NCI-H187 treated with DMSO at 0.1 percent for 48 hours (cell line): ENCODE data around the gene IMPA2.

Source experiments
- DNase-seq: peaks from one replicate; lab custom pipeline; 2025; lab: John Stamatoyannopoulos, UW

IMPA2 gene

GRCh38 chr18:11990539-11990938 lies 9.2 kb downstream of the IMPA2 start:
- DNase-seq, result no peak

GRCh38 chr18:11991021-11991795 lies 9.9 kb downstream of the IMPA2 start:
- no peak for DNase-seq

DNA sequence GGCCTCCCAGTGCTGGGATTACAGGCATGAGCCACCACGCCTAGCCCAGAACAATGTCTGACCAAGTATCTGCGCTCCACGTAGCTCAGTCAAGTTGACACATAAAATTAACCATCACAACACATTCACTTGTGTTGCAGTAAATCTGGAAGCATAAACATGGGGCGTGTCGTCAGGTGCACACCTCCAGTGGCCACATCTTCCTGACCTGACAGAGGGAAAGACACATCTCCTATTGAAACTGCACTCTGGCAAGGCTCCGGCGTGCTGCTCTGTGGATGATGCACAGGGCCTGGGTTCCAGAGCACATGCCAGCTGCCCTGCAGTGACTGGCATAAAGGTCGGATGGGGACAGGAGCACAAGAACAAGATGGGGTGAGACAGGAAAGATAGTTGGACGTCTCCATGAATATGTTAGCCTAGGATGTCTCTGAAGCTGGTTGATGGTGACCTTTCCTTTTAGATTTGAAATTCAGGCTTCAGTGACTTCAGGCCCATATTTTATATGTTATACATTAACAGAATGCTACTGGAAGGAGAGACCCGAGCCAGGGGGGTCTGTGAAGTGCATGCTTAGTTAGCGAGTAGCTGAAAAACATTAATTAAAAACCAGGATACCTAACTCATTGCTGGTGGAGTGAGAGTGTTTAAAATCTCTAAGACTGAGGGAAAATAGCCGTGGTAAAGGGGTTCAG lies 10.9 kb downstream of the IMPA2 start:
- DNase-seq, result no peak

- DNase-seq, result no peak
Measured at GRCh38 chr18:11993264-11993916, 12.1 kb downstream of the IMPA2 start.

GRCh38 chr18:11994336-11994702 lies 13.0 kb downstream of the IMPA2 start:
- DNase-seq, result no peak

- DNase-seq, result no peak
Measured at GRCh38 chr18:11994703-11995444, 13.6 kb downstream of the IMPA2 start.

- no peak for DNase-seq
Measured at GRCh38 chr18:11995445-11996189, 14.3 kb downstream of the IMPA2 start.

DNA sequence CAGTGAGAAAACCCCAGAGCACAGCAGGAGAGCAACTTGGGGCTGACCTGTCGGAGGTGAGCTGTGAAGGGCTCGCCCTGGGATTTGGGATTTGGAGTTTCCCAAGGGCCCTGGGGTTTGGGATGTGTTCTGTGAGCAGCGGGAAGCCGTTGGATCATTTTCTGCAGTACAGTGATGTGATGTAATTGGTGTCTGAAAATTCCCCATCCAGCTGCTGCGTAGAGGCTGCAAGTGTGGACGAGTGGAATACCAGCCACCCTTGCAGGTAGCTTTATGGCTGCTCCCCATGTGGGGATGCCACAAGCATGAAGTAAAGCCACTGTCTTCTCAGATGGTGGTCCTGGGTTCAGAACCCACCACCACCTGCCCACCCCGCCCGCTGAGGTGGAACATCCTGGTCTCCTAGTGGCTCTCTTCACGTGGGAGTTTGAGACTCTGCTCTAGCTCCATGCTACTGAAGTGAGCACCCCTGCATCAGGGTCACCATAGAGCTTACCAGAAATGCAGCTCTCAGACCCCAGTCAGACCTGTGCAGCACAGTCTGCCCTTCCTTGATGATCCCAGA lies 15.0 kb downstream of the IMPA2 start:
- no peak for DNase-seq

- no peak for DNase-seq
Measured at GRCh38 chr18:11996907-11997306, 15.6 kb downstream of the IMPA2 start.

- no peak for DNase-seq
Measured at GRCh38 chr18:11997466-11997865, 16.2 kb downstream of the IMPA2 start.

DNA sequence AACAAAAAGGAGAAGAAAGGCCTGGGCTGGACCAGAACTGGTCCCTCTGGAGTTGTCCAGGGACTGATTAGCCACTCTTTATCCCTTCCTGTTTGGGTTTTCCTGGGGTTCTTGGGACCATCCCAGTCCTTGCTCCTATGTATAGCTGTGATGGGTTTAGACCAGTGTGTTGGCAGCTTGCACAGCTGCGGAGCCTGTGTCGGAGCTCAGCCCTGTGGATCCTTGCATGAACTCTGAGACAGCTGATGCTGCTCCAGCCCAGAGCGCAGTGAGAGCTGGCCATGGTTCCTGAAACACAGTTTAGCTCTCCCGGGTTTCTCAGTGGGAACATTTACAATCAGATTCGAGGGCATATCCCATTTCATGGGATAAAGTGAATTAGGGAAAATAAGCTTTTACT lies 16.9 kb downstream of the IMPA2 start:
- DNase-seq, result no peak

GRCh38 chr18:11999429-11999828 lies 18.1 kb downstream of the IMPA2 start:
- DNase-seq, result no peak

DNA sequence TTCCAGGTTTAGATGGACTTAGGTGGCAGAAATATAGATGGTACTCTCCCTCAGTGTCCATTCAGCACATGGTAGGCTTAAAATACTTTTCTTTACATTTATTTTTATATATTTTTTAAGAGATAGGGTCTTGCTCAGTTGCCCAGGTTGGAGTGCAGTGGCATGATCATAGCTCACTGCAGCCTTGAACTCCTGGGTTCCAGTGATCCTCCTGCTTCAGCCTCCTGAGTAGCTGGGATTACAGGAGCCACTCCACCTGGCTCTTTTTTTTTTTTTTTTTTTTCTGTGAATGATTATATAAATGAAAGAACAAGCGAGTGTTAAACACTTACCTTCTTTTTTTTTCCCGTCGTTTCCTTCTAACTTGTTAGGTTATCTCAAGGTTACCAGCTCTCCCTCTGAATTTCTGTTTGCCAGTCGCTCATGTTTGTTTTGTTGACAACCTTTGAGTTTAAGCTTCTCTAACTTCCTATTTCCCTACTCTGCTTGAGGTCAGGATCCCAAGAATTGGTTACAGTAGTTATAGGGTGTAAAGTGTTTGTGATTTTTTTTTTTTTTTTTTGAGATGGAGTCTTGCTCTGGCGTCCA lies 18.9 kb downstream of the IMPA2 start:
- DNase-seq, result no peak

GRCh38 chr18:12001421-12001820 lies 20.1 kb downstream of the IMPA2 start:
- DNase-seq, result no peak

DNA sequence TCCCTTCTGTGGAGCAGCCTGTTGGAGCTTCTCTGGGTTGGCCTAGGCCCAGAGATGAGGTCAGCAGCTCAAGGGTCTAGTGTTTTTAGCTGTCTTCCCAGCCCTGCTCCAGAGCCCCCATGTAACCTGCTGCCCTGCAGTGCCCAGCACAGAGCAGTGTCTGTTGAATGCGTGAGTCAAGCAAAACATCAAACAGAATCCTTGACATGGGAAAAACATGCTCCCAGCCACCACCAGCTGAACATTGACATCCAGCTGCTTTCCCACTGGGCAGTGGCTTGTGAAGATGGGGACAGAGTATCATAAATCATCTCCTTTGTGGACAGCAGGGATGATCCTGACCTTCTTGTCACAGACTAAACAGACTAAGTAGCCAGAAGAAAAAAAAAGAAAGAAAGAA lies 22.6 kb downstream of the IMPA2 start:
- no peak for DNase-seq

DNA sequence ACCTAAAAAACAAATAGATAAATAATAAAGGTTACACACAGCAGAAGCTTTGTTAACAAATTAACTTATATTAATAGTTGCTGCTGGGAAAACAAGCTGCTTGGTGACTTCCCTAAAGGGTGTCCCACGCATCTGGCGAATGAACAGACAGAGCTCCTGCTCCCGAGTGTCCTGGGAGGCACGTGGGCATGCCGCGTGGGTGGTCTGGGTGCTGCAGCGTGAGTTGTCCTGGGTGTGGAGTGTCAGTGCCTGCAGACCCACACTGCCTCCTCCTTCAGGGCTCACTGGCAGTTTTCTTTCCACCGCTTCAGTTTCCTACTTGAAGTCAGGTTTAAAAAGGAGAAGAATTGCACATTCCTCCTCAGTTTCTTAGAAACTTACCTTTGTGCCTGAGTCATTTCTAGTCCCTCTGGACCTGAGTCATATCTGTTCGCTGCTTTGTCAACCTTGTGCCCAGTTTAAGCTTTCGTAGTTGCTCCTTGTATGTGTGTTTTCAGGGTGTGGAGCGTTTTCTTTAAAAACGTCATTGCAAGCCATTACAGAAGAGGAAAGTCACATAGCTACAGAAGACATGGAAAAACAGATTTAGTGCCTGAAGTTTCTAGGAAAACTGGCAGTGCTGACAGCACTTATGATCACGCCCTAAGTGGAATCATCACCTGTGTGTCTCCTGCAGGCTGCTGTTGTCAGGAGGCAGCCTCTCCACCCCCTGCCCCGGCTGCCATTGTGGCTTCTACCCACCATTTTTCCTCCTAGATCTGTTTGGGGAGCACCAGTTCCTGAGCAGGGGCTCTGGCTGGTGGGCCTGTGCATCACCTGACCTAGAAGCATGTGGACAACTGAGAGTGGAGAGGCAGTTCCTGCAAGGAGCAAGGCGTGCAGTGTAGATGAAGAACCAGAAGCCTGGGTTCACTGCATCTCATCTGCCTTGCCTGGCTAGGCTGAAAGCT lies 24.5 kb downstream of the IMPA2 start:
- no peak for DNase-seq

- DNase-seq, result no peak
Measured at GRCh38 chr18:12006488-12006840, 25.2 kb downstream of the IMPA2 start.

DNA sequence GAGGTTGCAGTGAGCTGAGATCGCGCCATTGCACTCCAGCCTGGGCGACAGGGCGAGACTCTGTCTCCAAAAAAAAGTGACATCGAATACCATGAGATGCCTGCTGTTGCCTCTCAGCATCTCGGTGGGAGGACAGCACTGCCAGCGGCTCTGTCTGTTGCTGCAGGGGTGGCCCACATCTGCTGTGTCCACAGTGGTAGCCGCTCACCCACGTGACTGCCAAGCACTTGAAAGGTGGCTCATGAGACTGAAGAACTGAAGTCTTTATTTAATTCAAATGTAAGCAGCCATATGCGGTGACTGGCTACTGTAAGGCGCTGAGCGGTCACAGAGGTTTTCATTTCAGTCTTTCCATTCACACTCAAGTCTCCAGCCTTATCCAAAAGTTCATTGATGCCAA lies 25.8 kb downstream of the IMPA2 start:
- DNase-seq, result no peak

GRCh38 chr18:12008181-12008767 lies 27.0 kb downstream of the IMPA2 start:
- no peak for DNase-seq
